ENCODE results near the gene RALGPS1.
A peak's percentile ranks its signal among the peaks of the same experiment; 100 is the strongest.

RALGPS1 gene

GRCh38 chr9:127055745-127056402 lies 141.3 kb downstream of the RALGPS1 start:
- DNase-seq: no peak

GRCh38 chr9:127056446-127056845 lies 141.9 kb downstream of the RALGPS1 start:
- DNase-seq: no peak

GRCh38 chr9:127058011-127058644 lies 143.5 kb downstream of the RALGPS1 start:
- no peak for DNase-seq

GRCh38 chr9:127058645-127059021 lies 144.1 kb downstream of the RALGPS1 start:
- DNase-seq: no peak

DNA sequence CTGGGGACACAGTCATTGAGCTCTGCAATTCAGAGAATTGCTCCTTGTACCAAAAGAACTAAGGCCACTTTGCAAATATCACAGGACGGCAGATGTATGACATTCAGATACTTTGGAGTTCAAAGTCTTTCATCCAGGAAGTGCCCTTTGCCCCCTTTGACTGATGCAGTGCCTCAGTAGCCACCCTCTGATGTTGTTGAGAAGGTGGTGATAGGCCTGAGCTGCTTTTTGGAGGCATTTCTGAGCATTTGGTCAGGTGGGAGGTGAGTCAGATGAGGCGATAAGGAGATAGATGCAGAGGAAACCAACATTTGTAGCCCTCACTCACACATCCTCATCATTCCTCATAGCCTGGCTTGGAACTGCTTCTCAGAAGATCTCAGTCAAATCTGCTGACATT lies 144.4 kb downstream of the RALGPS1 start:
- no peak for DNase-seq

GRCh38 chr9:127059765-127060361 lies 145.3 kb downstream of the RALGPS1 start:
- DNase-seq: no peak

GRCh38 chr9:127061411-127061810 lies 146.8 kb downstream of the RALGPS1 start:
- no peak for DNase-seq

DNA sequence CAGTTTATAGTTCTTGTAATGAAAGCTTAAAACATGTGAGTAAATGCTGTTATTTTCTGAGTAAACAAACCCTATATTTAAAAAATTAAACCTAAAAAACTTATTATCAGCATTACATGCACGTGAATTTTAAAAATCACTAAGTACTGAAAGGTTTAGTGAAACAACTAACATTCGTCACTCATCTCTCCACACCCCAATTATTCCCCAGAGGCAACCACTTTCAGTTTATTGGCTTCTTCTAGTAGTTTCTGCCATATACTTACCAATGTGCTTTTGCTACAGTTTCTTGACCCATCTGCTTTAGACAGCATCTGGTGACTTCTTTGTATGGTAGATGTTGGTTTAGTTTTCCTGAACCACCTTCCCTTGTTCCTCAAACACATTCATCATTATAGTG lies 149.8 kb downstream of the RALGPS1 start:
- DNase-seq: no peak

DNA sequence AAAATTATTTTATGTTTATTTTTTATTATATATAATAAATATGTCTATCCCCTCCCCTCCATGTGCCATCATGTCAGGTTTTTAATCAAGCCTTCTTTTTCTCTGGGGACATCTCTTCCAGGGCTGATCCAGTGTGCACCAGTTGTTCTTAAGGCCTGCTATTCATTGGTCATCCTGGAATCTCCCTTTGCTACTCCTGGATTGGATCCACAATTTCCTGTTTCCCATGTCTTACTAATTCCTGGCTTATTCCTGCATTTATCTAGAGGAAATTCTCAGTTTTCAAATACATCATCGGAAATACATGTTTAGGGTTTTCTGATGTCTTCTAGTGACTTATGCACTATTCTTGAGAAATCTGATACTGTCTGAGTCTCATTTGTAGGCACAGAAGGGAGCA lies 151.0 kb downstream of the RALGPS1 start:
- no peak for DNase-seq

GRCh38 chr9:127066060-127066850 lies 151.7 kb downstream of the RALGPS1 start:
- no peak for DNase-seq

DNA sequence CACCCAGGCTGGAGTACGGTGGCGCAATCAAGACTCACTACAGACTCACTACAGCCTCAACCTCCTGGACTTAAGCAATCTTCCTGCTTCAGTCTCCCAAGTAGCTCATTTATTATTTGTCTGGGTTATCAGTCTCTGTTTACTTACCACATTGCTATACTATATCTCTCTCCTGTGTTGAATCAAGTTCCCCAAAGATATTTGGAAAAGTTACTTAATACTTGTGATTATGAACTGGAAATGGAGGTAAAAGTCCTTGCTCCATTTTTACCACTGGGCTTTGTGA lies 152.2 kb downstream of the RALGPS1 start:
- no peak for DNase-seq

GRCh38 chr9:127067603-127068220 lies 153.1 kb downstream of the RALGPS1 start:
- no peak for DNase-seq

DNA sequence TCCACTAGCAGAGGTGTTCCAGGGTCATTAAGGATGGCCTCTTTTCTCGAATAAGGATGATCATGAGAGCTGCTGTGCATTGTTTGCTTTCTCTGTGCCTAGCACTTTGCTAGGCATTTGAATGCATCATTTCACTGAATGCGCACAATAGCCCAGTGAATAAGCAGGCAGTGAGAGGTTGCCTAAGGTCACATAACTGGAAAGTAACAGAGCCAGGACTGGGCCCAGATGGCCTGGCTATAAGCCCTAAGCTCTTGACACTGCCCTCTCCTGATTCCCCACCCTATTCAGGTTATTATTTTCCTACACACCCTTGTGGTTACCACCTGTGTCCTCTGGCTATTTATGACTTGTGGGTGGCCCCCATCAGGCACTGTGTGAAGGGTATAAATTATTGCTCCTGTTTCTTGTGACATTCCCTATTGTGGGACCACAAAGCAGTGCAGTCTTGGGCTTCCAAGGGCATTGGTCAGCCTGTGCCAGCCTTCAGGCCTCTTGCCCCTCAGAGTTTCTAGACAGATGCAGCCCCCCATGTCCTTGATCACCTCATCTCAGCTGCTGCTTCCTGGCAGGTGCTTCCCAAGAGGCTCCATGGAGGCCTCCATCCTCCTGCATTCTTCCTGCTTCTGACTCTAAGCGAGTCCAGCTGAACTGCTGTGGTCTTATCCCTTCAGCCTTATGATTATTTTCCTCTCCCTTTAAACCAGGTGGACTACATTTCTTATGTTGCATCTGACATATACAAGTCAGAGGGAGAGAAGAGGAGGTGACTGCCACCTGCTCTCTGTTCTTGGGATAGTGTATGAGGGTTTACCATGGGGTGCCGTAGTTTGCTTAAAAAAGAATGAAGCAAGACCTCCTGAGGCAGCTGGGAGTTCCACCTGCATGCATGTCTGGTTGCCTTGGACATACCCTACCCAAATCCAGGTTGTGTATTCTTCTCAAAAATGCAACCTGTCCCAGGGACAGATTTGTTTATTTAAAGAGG lies 160.3 kb downstream of the RALGPS1 start:
- peak; percentile 33 for DNase-seq

DNA sequence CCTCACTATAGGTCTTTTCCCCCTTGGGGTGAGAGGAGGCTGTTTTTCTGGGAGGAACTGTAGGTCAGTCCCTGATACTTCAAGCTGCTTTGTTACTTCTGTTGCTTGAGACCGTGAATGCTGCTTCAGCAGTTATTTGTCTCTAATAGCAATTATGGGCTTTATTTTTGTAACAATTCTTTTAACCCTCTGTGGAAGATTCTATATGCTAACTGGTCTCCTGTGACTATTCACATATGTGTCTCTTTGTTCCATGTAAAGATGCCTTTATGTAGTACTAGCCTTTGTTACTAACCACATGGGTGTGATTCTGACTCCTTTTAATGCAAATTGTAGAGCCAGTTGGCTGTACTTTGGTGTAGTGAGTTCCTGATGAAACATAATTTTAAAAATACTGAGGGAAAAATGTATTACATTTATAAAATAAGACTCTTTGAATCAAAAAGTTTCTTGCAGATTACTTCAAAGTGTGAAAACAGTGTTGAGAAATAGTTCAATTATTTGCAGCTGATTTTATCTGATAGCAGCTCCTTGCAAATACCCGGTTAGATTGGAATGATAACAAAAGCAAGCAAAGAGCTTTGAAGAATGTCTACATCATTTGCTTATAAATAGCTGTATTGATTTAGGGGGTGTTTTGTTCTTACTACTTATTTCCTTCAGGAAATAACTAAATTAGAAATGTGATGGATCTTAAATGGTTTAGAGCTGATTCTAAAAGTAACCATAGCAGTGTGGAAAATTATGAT lies 161.2 kb downstream of the RALGPS1 start:
- DNase-seq: no peak

DNA sequence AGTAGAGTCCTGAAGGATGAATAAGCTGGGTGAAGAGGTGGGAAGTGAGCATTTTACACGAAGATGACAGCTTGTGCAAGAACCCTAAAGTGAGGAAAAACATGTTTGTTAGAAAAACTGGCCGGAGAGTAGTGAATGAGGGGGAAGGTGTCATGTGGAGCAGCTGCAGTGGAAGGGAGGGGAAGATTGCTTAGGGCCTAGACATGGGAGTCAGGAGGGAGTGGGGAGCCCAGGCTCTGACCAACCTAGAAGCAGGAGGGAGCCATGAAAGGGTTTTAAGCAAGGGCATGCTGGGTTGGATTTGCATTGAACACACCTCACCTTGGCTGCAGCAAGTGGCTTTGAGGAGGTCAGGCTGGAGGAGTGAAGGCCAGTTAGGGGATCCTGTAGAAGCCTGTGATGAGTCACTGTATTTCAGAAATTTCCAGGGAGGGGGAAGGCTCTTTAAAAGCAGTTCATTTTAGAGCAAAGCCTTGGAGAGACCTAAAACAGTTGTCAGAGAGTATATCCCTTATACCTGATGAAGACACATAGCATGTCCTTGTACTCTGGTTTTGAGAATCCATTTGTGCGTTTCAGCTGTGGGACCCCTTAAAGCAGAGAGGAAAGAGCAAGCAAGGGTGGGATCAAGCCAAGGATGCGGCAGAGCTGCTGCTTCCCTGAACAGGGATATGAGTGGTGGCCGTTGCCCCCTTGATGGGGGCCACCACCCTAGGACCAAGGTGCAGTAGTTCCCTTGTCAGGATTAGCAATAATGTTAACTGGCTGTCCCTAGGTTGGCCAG lies 162.5 kb downstream of the RALGPS1 start:
- peak; percentile 4 for DNase-seq

DNA sequence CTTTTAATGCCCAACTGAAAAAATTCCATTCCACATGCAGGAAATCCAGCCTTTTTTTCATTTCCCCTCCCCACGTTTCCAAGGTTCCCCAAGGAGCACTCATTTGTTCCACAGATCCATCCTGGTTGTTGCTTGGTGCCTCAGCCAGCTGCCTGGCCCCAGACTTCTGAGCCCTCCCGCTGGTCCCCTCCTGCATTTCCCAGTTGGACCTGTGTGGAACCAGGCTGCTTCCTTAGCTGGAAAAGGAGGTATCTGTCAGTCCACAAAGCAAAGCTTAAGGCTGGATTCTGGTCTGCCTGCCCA lies 163.0 kb downstream of the RALGPS1 start:
- peak; percentile 44 for DNase-seq

GRCh38 chr9:127078336-127078735 lies 163.8 kb downstream of the RALGPS1 start:
- DNase-seq: peak; percentile 13

DNA sequence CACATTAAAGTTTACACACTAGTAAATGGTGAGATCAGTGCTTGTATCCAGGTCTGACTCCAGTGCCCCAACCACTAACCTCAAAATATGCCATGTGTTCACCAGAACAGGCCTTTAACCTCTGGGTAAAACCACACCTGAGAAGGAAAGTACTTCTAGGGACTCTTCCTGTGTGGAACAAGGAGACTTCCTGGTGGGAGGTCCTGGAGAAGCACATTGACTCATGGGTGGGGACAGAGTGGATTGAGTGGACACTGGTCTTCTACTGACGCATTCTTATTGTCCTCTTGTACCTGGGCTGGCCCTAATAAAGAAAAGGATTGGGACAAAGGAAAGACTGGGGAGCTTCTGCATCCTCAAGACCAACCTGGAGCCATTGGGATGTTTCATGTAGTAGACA lies 164.4 kb downstream of the RALGPS1 start:
- DNase-seq: peak; percentile 19

DNA sequence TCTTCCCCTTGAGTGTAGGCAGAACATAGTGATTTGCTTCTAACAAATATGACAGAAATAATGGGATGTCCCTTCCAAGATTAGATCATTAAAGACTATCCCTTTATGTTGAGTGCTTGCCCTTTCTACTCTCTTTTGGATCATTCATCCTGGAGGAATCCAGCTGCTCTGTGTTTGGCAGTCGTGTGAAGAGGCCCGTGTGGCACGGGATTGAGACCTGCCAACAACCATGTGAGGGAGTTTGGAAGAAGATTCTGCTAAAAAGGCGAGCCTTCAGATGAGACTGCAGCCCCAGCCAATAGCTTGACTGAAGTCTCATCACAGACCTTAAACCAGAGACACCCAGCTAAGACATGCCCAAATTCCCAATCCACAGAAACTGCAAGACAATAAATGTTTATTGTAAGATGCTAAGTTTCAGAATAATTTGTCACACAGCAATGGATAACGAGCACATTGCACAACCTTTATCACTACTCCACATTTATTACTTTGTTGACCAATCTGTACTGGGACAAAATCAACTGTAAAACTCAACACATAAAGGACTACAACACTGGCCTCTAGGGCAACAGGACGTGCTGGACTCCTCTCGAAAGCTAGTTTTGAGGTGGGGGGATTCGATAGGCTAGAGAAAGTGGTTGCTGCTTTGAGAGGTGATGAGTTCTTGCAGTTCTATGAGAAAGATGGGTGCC lies 165.0 kb downstream of the RALGPS1 start:
- peak; percentile 21 for DNase-seq

Data from activated CD8-positive, alpha-beta memory T cell treated with anti-CD3 and anti-CD28 coated beads for 24 hours (primary cell).